ENCODE data around the gene LDLR. TPM values are rescaled to one million over a fixed set of nuclear protein-coding genes. Genes with fewer than 3 reads are reported as not detected.

The LDLR gene
- total RNA-seq, 4 donors from 2014 or later, result 14.2 to 258 (median 47.5) TPM

DNA sequence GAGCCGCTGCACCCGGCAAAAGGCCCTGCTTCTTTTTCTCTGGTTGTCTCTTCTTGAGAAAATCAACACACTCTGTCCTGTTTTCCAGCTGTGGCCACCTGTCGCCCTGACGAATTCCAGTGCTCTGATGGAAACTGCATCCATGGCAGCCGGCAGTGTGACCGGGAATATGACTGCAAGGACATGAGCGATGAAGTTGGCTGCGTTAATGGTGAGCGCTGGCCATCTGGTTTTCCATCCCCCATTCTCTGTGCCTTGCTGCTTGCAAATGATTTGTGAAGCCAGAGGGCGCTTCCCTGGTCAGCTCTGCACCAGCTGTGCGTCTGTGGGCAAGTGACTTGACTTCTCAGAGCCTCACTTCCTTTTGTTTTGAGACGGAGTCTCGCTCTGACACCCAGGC is 17.2 kb downstream of the LDLR start:
- no peaks in the 10 kb centered on the region for H3K9me3 ChIP-seq
- no peaks in the 10 kb centered on the region for H3K4me1 ChIP-seq
- 58% methylated on average over 13 of the region's 13 CpGs for WGBS
- no peaks in the 10 kb centered on the region for H3K27me3 ChIP-seq
- peak overlapping the region in 1 of 4 donors; percentile 36 for H3K27ac ChIP-seq (replicated peaks in 1 of 4)
- intact Hi-C loops (cut with DNase I), result no loop called here
- H3K4me3 ChIP-seq, result no peak overlapping the region
- TF ChIP-seq POLR2AphosphoS5 (IDR thresholded peaks at IDR 0.05), result peak in 1 of 2 donors; percentile 25
- TF ChIP-seq, protein P1, sequence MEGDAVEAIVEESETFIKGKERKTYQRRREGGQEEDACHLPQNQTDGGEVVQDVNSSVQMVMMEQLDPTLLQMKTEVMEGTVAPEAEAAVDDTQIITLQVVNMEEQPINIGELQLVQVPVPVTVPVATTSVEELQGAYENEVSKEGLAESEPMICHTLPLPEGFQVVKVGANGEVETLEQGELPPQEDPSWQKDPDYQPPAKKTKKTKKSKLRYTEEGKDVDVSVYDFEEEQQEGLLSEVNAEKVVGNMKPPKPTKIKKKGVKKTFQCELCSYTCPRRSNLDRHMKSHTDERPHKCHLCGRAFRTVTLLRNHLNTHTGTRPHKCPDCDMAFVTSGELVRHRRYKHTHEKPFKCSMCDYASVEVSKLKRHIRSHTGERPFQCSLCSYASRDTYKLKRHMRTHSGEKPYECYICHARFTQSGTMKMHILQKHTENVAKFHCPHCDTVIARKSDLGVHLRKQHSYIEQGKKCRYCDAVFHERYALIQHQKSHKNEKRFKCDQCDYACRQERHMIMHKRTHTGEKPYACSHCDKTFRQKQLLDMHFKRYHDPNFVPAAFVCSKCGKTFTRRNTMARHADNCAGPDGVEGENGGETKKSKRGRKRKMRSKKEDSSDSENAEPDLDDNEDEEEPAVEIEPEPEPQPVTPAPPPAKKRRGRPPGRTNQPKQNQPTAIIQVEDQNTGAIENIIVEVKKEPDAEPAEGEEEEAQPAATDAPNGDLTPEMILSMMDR (IDR thresholded peaks at IDR 0.05), result no peak
- H3K36me3 ChIP-seq, result peaks cover 77 to 100% (median 99%) of the 10 kb centered on the region in 4 donors
- DNase-seq (ENCODE audit: extremely low spot score), result no peak

DNA sequence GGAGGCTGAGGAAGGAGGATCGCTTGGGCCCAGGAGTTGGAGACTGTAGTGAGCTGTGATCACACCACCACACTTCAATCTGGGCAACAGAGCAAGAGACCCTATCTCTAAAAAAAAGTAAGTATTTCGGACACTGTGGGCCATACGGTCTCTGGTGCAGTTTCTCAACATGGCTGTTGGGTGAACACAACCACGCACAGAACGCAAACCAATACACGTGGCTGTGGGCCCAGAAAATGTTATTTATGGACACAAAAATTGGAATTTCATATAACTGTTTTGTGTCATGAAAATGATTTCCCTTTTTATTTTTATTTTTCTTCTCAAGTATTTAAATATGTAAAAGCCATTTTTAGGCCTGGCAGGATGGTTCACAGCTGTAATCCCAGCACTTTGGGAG is 19.5 kb downstream of the LDLR start:
- Histone ChIP-seq H3K36me3 (peaks cover 89 to 100% (median 99%) of the 10 kb centered on the region in 4 donors), H3K27ac (replicated peaks in 1 of 4) (no peak overlapping the region)
- intact Hi-C loops (cut with DNase I), result no loop called here

DNA sequence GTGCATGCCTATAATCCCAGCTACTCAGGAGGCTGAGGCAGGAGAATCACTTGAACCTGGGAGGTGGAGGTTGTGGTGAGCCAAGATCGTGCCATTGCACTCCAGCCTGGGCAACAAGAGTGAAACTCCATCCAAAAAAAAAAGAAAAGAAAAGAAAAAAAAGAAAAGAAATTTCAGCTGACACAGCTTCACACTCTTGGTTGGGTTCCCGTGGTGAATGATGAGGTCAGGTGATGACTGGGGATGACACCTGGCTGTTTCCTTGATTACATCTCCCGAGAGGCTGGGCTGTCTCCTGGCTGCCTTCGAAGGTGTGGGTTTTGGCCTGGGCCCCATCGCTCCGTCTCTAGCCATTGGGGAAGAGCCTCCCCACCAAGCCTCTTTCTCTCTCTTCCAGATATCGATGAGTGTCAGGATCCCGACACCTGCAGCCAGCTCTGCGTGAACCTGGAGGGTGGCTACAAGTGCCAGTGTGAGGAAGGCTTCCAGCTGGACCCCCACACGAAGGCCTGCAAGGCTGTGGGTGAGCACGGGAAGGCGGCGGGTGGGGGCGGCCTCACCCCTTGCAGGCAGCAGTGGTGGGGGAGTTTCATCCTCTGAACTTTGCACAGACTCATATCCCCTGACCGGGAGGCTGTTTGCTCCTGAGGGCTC is 22.0 kb downstream of the LDLR start:
- Histone ChIP-seq H3K36me3 (peaks cover 92 to 100% (median 99%) of the 10 kb centered on the region in 4 donors), H3K9me3 (no peaks in the 10 kb centered on the region), H3K27me3 (no peaks in the 10 kb centered on the region), H3K4me1 (no peaks in the 10 kb centered on the region), H3K27ac (replicated peaks in 1 of 4) (no peak overlapping the region), H3K4me3 (no peak overlapping the region)
- WGBS, result 91% methylated on average over 9 of the region's 15 CpGs
- TF ChIP-seq, protein P1 (IDR thresholded peaks at IDR 0.05), result no peak
- TF ChIP-seq EP300 (IDR thresholded peaks at IDR 0.05) (no peak), POLR2AphosphoS5 (IDR thresholded peaks at IDR 0.05) (no peak)
- no peak for DNase-seq (ENCODE audit: extremely low spot score)
- intact Hi-C loops (cut with DNase I), result no loop called here

More for the DNA sequence above, 19.5 kb downstream of the LDLR start:
- Histone ChIP-seq H3K4me3 (no peak overlapping the region), H3K9me3 (no peaks in the 10 kb centered on the region), H3K27me3 (no peaks in the 10 kb centered on the region), H3K4me1 (no peaks in the 10 kb centered on the region)
- 86% methylated on average over 6 of the region's 6 CpGs for WGBS
- no peak for TF ChIP-seq POLR2A (IDR thresholded peaks at IDR 0.05; ENCODE audit: low read depth)
- DNase-seq (ENCODE audit: extremely low spot score), result no peak

DNA sequence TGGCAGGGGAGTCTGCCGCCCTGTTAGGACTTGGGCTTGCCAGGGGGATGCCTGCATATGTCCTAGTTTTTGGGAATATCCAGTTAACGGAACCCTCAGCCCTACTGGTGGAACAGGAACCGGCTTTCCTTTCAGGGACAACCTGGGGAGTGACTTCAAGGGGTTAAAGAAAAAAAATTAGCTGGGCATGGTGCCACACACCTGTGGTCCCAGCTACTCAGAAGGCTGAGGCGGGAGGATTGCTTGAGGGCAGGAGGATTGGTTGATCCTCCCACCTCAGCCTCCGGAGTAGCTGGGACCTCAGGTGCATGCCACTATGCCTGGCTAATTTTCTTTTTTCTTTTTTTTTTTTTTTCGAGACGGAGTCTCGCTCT is 22.5 kb downstream of the LDLR start:
- 93% methylated on average over 7 of the region's 8 CpGs for WGBS
- no peak for DNase-seq (ENCODE audit: extremely low spot score)
- intact Hi-C loops (cut with DNase I), result no loop called here

DNA sequence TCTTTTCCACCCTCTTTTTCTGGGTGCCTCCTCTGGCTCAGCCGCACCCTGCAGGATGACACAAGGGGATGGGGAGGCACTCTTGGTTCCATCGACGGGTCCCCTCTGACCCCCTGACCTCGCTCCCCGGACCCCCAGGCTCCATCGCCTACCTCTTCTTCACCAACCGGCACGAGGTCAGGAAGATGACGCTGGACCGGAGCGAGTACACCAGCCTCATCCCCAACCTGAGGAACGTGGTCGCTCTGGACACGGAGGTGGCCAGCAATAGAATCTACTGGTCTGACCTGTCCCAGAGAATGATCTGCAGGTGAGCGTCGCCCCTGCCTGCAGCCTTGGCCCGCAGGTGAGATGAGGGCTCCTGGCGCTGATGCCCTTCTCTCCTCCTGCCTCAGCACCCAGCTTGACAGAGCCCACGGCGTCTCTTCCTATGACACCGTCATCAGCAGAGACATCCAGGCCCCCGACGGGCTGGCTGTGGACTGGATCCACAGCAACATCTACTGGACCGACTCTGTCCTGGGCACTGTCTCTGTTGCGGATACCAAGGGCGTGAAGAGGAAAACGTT is 24.0 kb downstream of the LDLR start:
- Histone ChIP-seq H3K9me3 (no peaks in the 10 kb centered on the region), H3K36me3 (peaks cover 87 to 100% (median 100%) of the 10 kb centered on the region in 4 donors), H3K4me3 (no peak overlapping the region), H3K4me1 (no peaks in the 10 kb centered on the region), H3K27ac (replicated peaks in 1 of 4) (no peak overlapping the region), H3K27me3 (no peaks in the 10 kb centered on the region)
- intact Hi-C loops (cut with DNase I), result no loop called here
- TF ChIP-seq EP300 (IDR thresholded peaks at IDR 0.05), result no peak
- TF ChIP-seq, protein P1 (IDR thresholded peaks at IDR 0.05), result no peak
- no peak for TF ChIP-seq POLR2AphosphoS5 (IDR thresholded peaks at IDR 0.05)
- TF ChIP-seq POLR2A (IDR thresholded peaks at IDR 0.05; ENCODE audit: low read depth), result no peak
- no peak for DNase-seq (ENCODE audit: extremely low spot score)
- 96% methylated on average over 27 of the region's 27 CpGs for WGBS

More for the DNA sequence above, 22.5 kb downstream of the LDLR start:
- peaks cover 92 to 100% (median 99%) of the 10 kb centered on the region in 4 donors for H3K36me3 ChIP-seq
- no peak for TF ChIP-seq POLR2AphosphoS5 (IDR thresholded peaks at IDR 0.05)
- no peak for TF ChIP-seq EP300 (IDR thresholded peaks at IDR 0.05)
- no peak for TF ChIP-seq POLR2A (IDR thresholded peaks at IDR 0.05; ENCODE audit: low read depth)
- TF ChIP-seq, protein P1 (IDR thresholded peaks at IDR 0.05), result no peak
- H3K4me1 ChIP-seq, result no peaks in the 10 kb centered on the region
- H3K27me3 ChIP-seq, result no peaks in the 10 kb centered on the region
- no peaks in the 10 kb centered on the region for H3K9me3 ChIP-seq
- no peak overlapping the region for H3K27ac ChIP-seq (replicated peaks in 1 of 4)
- no peak overlapping the region for H3K4me3 ChIP-seq

Measured in esophagus muscularis mucosa (tissue), 4 donors.